Epithelial cell of esophagus (primary cell): ENCODE measurements around the gene KIF21A.
"Not testable (repeated sequence)": the region's sequence is repeated elsewhere in the genome, so short reads cannot be mapped to it uniquely, and the experiment has no call there.

Experiments used
- DNase-seq: peaks from one replicate; pipeline ENCODE4 v3.0.0; 2010; ENCODE audit warnings: low read depth
- H3K4me3 ChIP-seq: 2 replicates; pipeline ENCODE4 v1.5.1; 2011; ENCODE audit warnings: mild to moderate bottlenecking, low read length, control low read depth
- TF ChIP-seq, protein P1 (sequence below): IDR thresholded peaks from 2 replicates; pipeline ENCODE4 v1.5.1; 2011; ENCODE audit warnings: low read depth, mild to moderate bottlenecking, low read length, control low read depth, inconsistent platforms; ENCODE audit not compliant: insufficient read depth; ENCODE audit errors: missing control alignments

The KIF21A gene

DNA sequence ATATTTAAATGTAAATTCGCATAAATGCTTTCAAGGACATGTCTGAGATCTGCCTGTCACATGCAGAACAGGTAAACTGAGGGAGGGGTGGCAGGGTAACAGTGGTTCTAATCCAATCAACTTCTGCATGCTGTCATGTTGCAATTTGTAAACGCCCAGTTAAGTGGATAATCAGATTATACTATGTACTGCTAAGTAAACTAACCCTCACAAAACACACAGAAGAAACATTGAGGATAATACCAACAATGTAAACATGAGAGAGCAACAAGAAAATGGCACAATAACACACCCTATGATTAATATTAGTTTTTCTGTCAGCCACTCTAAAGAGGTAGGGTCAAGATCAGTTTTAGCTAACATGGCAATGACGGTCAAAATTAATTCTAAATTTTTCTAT is 123.7 kb downstream of the KIF21A start:
- DNase-seq = no peak
- H3K4me3 ChIP-seq = no peak overlapping the region
- TF ChIP-seq, protein P1, sequence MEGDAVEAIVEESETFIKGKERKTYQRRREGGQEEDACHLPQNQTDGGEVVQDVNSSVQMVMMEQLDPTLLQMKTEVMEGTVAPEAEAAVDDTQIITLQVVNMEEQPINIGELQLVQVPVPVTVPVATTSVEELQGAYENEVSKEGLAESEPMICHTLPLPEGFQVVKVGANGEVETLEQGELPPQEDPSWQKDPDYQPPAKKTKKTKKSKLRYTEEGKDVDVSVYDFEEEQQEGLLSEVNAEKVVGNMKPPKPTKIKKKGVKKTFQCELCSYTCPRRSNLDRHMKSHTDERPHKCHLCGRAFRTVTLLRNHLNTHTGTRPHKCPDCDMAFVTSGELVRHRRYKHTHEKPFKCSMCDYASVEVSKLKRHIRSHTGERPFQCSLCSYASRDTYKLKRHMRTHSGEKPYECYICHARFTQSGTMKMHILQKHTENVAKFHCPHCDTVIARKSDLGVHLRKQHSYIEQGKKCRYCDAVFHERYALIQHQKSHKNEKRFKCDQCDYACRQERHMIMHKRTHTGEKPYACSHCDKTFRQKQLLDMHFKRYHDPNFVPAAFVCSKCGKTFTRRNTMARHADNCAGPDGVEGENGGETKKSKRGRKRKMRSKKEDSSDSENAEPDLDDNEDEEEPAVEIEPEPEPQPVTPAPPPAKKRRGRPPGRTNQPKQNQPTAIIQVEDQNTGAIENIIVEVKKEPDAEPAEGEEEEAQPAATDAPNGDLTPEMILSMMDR = no peak

DNA sequence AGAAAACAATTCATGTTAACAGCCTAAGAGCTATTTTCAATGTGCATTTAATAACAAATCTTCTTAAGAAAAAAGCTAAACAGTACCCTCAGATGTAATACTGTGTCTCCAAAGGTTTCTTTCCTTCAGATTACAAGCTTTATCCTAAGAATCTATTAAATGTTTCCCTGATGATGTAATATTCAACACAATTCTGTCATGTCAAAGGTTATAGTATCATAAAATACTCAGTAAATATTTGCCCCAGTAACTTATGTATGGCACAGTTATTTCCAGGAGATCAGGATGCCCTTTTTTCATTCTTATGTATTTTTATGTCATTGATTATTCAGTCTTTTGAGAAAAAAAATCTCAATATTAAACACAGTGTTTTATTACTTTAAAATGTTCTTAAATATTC is 128.4 kb downstream of the KIF21A start:
- DNase-seq = no peak

DNA sequence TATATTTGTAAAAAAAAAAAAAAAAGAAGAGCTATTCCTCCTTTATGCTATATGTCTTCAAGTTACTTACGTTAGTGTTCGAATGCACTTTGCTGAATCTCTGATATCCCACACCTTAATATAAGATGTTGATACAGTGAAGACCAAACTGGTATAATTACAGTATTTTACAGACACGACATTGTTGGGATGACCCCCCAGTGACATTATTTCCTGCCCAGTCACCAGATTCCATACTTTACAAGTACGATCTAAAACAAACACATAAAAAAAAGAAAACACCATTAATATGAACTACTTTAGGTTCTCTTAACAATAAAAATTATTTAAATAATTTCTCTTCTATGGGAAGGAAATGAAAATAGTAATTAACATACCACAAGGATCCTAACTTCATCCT is 133.4 kb downstream of the KIF21A start:
- no peak overlapping the region for H3K4me3 ChIP-seq
- TF ChIP-seq, protein P1 = no peak
- no peak for DNase-seq

More for the DNA sequence above, 128.4 kb downstream of the KIF21A start:
- H3K4me3 ChIP-seq = no peak overlapping the region
- TF ChIP-seq, protein P1 = no peak

DNA sequence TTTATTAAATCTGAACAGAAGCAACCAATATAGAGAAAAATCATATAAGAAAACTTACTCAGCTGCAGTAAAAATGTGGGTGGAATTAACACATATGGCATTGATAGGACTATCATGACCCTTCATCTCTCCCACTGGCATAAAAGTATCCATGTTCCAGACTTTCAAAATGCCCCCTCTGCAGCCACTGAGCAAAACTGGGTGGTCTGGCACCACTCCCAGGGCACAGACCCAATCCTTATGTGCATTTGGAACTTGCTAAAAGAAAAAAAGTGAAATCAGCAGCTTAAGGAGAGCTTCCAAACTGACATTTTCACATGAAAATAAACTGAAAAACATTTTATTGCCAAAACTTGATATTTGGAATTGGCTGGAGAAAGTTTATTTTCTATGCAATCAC is 141.5 kb downstream of the KIF21A start:
- H3K4me3 ChIP-seq = no peak overlapping the region
- TF ChIP-seq, protein P1 = no peak
- no peak for DNase-seq

DNA sequence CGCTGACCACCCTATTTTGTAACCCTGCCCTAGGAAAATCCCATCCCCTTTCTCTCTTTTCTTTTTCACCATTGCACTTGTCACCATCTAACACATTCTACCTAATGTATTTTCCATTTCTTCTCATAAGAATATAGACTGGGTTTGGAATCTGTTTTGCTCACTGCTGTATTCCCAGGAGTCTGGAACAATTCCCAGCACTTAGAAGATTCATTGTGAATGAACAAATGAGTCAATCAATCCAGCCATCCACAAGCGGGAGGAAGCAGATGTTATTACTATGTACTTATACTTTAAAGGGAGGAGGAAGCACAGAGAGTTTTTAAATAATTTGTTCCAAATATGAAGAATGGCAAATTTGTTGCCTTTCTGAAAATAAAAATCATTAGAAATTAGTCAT is 142.1 kb downstream of the KIF21A start:
- no peak overlapping the region for H3K4me3 ChIP-seq
- DNase-seq = no peak
- TF ChIP-seq, protein P1 = no peak

DNA sequence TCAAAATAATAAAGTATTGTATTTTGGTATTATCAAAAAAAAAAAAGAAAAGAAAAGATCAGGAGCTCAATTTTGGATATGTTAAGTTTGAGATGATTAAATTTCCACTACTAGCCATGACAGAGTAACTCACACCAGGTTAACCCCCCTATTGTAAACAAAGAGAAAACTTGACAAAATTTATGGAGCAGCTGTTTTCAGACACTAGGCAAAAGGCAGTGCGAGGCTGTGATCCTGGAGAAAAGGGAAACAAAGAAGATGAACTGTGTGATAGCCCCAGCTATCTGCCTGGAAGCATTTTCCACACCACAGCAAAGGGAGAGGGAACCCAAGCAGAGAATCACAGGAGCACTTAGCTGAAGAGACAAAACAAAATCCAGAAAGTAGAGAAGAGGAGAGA is 145.0 kb downstream of the KIF21A start:
- no peak for DNase-seq
- H3K4me3 ChIP-seq = no peak overlapping the region
- TF ChIP-seq, protein P1 = no peak

DNA sequence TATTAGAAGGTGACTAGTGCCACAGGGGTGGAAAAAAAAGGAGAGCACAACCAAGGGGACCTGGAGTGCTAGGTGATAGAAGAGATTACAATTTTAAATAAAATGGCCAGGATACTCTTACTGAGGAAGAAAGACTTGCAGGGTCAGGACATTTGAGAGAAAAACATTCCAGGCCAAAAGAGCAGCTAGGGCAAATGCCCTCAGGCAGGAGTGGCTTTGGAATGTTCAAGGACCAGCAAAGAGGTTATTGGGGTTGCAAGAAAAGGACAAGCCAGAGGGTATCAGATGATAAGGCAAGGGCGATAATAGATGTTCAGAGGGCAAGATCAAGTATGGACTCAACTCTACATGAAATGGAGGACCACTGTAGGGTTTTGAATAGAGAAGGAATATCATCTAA is 146.4 kb downstream of the KIF21A start:
- TF ChIP-seq, protein P1 = no peak
- no peak overlapping the region for H3K4me3 ChIP-seq
- no peak for DNase-seq

DNA sequence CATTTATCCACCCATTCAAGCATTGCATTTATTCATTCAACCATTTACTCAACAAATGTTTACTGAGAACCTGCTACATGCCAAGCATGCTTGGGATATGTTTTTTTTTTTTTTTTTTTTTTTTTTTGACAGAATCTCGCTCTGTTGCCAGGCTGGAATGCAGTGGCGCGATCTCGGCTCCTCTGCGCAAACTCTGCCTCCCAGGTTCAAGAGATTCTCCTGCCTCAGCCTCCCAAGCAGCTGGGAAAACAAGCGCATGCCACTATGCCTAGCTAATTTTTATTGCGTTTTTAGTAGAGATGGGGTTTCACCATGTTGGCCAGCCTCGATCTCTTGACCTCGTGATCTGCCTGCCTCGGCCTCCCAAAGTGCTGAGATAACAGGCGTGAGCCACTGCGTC is 147.3 kb downstream of the KIF21A start:
- not testable (repeated sequence) for DNase-seq, H3K4me3 ChIP-seq
